Measurements from ENCODE around the gene HDLBP.
"Not testable (repeated sequence)": the region's sequence is repeated elsewhere in the genome, so short reads cannot be mapped to it uniquely, and the experiment has no call there.

The HDLBP gene

GRCh38 chr2:241304039-241304670 is 11.3 kb downstream of the HDLBP start:
- DNase-seq: no peak

DNA sequence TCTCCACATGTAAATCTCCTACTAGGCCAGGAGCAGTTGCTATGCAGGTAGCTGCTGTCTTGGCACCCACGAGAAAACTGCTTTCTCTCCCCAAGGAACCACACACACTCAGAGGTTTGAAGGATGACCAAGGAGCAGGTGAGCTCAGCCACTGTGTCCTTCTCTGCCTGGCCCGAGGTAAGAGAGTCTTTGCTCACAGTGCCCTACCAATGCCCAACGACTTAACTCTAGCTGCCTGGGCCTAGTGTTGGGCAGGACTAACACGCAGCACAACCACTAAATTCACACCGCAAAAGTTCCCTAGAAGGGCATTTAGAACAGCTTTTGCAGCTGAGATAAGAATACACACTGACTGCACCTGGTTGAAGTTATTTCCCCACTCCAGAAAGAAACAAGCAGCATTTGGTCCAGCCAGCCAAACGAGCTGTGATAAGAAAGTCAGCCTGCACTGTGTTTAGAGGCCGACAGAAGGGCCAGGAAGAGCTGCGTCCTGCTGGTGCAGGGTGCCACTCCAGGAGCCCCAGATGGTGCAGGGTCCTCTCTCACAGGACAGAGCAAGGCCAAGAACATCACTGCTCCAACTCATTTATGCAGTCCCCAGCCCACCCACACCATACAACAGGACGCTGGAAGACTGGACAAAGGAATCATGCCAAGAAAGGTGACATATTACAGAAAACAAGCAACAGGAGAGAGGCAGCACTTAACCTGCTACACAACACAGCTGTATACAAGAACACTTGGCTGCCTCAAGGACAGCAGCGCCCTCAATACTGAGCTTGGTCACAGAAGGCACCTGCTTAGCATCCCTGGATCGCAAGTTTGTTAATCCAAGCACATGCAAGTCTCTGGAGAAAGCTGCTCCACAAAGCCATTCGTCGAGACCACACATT is 12.5 kb downstream of the HDLBP start:
- no peak for DNase-seq

GRCh38 chr2:241302083-241302482 is 13.4 kb downstream of the HDLBP start:
- no peak for DNase-seq

GRCh38 chr2:241300000-241300399 is 15.5 kb downstream of the HDLBP start:
- no peak for DNase-seq

- DNase-seq: no peak
These were observed 16.8 kb downstream of the HDLBP start for GRCh38 chr2:241298673-241299072.

GRCh38 chr2:241296767-241297166 is 18.7 kb downstream of the HDLBP start:
- no peak for DNase-seq

DNA sequence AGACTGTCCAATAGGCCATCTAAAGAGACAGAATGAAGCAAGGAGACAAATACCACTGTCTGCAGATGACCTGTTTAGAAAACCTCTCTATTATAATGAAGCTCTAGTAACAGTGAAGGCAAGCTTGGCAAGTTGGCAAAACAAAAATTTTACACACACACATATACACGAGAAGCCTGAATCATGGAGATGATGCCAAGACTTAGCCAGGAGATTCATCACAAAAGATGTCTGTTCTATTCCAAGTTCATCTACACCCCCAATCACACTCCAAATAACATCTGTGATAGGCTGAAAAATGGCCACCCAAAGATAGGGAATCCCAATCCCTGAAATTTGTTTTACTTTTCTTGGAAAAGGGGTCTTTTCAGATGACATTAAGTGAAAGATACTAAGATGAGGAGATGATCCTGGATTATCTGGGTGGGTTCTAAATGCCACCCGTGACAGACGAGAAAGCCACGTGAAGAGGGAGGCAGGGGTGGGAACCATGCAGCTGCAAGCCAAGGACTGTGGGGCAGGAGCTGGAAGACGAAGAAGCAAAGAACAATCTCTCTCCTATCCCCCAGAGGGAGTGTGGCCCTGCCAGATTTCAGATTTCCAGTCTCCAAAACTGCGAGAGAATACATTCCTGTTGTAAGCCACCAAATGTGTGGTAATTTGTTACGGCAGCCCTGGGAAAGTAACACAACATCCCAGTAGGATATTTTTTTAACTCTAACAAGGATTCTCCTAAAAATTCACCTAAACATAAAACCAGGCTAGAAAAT is 20.0 kb downstream of the HDLBP start:
- no peak for DNase-seq

GRCh38 chr2:241293378-241293797 is 22.1 kb downstream of the HDLBP start:
- DNase-seq: not testable (repeated sequence)

- no peak for DNase-seq
These were observed 23.5 kb downstream of the HDLBP start for GRCh38 chr2:241291977-241292376.

DNA sequence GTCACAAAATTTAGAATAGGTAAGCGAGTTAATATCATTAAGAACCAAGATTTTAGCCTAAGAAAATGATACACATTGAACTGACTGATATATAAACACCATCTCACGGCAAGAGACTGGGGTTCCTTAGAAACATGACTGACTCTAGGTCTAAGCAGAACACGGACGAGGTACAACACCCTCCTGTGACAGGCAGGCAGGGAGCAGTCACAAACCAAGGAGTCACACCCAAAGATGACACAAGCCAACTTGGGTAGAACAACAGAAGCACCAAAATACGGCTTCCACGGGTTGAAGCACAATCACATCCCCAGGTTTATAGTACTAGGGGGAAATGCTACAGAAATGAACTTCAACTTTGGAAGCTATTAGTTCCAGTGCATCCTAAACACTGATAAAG is 24.3 kb downstream of the HDLBP start:
- no peak for DNase-seq

- no peak for DNase-seq
These were observed 25.9 kb downstream of the HDLBP start for GRCh38 chr2:241289597-241289996.

- DNase-seq: no peak
These were observed 26.4 kb downstream of the HDLBP start for GRCh38 chr2:241289053-241289452.

DNA sequence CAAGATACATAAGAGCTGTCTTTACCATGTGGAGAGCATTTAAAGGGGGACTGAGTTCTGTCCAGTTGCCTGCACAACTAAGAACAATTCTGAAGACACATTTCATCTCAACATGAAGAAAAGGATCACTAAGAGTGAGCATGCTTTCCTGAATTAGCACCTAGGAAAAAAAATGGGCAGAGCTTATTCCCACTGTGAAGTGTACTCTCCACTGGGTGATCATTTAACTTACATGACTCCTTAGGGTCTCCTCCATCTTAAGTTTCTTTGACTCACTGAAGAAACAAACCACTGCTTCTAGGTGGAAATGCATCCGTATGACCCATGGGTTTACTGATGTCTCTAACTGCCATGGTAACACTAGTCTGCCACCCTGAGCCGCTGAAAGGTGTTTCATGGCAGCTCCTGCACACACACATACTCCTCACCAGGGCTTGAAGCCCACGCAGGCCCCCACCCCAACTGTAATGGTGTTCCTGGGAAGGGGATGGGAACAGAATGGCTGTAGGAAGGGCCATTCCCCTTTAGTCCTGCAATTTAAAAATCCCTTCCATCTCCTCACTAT is 27.1 kb downstream of the HDLBP start:
- no peak for DNase-seq

DNA sequence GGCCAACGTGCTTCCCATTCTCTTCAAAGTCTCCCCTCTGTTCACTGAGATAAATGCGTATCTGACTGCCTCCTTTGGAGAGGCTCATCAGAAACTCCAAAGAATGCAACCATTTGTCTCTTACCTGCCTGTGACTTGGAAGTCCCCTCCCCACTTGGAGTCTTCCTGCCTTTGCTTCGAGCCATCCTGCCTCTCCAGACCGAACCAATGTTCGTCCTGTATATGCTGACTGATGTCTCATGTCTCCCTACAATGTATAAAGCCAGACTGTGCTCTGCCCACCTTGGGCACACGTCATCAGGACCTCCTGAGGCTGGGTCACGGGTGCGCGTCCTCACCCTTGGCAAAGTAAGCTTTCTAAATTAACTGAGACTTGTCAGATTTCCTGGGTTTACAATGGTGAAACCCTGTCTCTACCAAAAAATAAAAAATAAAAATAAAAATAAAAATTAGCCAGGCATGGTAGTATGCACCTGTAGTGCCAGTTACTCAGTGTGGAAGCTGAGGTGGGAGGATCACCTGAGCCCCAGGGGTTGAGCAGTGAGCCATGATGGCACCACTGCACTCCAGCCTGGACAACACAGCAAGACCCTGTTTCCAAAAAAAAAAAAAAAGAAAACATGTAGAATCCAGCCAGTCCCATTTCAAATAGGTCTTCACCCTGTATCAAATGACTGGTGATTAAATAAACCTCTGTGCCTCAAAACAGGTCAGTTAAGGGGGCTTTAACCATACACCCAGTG is 29.0 kb downstream of the HDLBP start:
- DNase-seq: no peak

DNA sequence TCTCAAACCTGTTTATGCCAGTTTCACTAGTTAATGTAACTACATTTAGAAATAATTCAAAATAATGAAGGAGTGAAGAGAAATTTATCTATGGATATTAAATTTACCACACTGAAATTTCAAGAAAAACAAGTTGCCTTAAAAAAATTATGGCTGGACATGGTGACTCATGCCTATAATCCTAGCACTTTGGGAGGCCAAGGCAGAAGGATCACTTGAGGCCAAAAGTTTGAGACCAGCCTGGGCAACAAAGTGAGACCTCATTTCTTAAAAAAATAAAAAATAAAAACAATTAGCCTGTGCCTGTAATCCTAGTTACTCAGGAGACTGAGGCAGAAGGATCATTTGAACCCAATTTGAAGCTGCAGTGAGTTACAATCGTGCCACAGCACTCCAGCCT is 29.9 kb downstream of the HDLBP start:
- DNase-seq: no peak

DNA sequence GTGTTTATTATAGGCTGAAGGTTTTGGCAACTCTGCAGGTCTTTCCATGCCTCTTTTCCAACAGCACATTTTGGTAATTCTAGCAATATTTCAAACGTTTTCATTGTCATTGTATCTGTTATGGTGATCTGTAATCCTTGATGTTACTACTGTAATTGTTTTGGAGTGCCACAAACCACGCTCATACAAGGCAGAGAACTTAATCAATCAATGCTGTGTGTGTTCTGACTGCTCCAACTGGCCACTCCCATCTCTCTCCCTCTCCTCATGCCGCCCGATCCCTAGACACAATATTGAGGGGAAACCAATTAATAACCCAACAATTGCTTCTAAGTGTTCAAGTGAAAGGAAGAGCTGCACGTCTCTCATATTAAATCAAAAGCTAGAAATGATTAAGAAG is 32.9 kb downstream of the HDLBP start:
- no peak for DNase-seq

GRCh38 chr2:241280291-241280690 is 35.2 kb downstream of the HDLBP start:
- no peak for DNase-seq

GRCh38 chr2:241279828-241280227 is 35.6 kb downstream of the HDLBP start:
- no peak for DNase-seq

- no peak for DNase-seq
These were observed 36.1 kb downstream of the HDLBP start for GRCh38 chr2:241279413-241279812.

DNA sequence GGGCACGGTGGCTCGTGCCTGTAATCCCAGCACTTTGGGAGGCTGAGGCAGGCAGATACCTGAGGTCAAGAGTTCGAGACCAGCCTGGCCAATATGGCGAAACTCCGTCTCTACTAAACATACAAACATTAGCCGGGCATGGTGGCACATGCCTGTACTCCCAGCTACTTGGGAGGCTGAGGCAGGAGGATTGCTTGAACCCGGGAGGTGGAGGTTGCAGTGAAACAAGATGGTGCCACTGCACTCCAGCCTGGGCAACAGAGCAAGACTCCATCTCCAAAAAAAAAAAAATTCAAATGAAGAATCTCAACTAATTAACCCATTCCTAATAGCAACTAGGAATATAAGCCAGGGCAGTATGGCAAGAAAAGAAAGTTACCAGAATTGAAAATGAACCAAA is 37.2 kb downstream of the HDLBP start:
- not testable (repeated sequence) for DNase-seq

- no peak for DNase-seq
These were observed 39.6 kb downstream of the HDLBP start for GRCh38 chr2:241275910-241276309.

DNA sequence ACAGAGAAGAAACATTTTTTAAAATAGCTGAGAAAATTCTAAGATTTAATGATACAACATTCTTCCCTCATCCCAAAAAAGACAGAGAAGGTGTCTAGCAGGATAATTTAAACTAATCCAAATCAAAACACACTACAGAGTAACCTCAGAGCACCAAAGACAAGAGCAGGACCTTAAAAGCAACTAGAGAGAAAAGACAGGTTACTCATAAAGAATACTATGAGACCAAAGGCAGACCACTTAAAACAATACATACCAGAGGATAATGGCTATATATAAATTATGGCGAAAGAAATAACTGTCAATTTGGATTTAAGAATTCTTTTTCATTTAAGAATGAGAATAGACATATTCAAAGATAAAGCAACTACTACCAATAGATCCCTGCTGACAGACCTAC is 40.0 kb downstream of the HDLBP start:
- no peak for DNase-seq

DNA sequence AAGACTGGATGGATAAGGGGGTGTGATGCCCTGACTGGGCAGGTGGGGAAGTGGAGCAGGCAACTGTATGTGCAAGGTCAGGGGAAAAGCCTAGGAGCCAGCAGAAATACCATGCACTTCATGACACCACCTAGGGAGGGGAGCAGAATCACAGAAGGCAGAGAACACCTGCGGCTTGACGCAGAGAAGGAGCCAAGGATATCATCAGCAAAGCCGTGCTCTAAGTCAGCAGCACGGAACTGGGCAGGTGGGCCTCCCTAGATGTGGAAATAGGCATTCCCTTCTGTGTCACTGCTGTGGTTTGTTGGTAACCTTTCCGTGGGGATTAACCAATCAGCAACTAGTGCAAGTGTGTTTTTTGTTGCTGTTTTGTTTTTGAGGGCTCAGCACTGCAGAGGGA is 41.3 kb downstream of the HDLBP start:
- DNase-seq: no peak
